NCI-H82 (cell line): ENCODE measurements around the gene TMEM237.
"Not testable (repeated sequence)": the region's sequence is repeated elsewhere in the genome, so short reads cannot be mapped to it uniquely, and the experiment has no call there.

Source experiments
- DNase-seq: peaks from one replicate; lab custom pipeline; 2025; lab: John Stamatoyannopoulos, UW

TMEM237 gene, protein sequence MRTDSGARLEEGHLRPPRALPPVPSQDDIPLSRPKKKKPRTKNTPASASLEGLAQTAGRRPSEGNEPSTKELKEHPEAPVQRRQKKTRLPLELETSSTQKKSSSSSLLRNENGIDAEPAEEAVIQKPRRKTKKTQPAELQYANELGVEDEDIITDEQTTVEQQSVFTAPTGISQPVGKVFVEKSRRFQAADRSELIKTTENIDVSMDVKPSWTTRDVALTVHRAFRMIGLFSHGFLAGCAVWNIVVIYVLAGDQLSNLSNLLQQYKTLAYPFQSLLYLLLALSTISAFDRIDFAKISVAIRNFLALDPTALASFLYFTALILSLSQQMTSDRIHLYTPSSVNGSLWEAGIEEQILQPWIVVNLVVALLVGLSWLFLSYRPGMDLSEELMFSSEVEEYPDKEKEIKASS

DNA sequence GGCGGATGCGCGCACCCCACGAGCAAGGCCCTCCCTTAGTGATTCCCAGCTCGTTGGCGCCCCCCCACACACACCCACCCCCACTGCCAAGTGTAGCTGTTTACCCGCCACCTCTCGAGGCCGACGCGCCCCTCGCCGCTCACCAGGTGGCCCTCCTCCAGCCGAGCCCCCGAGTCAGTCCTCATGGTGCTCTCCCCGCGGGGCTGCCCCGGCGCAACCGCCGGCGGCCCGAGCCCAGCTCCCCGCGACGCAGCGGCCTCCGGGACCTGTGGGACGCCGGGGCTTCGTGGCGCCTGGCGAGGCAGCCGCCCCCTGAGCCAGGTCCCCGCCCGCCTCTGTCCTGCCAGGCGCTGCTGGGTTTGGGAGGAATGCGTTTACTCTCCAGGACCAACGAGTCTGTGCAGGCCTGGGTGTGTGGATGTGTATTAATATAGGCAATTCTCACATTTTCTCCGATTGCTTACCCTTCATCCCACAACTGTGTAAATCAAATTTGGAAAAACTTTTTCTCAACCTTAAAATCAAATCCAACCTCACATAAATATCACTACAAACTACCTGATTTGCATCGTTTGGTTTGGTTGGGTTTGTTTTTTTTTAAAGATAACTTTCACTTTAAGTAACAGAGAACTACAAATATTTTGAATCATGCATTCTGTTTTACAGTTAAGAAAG lies at the start of gene TMEM237:
TMEM237 (minus strand) TSS at position 288 of the 675 bp plus-strand sequence; CDS start at position 185, 103 bp downstream.
- DNase-seq, result peak; percentile 84

DNA sequence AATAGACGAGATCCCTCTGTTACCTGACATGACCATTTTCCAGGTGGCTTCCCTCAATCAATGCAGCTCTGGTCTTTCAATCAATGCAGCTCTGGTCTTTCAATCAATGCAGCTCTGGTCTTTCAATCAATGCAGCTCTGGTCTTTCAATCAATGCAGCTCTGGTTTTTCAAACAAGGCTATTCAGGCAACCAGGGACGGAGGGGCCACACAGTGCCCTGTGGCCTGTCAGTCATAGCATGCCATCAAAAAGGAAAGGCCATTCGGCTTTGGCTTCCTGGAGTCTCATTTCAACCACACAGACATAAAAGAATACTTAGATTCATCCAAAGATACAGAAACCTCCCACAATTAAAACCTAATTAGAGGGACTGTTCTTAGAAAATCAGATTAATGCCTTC lies 41.9 kb upstream of the TMEM237 start:
- DNase-seq, result no peak

DNA sequence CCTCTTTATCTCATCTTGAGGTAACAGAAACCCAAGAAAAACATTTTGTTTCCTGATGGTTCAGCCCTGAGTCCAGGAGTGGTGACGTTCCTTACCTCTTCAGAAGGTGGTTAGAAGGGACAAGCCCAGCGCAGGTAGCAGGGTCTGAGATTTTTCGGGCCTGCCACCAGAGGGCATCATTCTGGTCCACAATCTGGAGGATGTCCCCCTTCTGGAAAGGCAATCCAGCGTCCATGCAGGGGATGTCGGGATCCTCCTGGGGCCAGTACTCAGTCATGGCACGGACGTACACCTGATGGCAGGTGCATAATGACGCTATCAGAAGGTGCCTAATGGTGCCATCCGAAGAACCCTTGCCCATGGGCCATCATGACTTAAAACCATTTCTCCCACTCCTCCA lies 37.4 kb upstream of the TMEM237 start:
- DNase-seq, result peak; percentile 49

DNA sequence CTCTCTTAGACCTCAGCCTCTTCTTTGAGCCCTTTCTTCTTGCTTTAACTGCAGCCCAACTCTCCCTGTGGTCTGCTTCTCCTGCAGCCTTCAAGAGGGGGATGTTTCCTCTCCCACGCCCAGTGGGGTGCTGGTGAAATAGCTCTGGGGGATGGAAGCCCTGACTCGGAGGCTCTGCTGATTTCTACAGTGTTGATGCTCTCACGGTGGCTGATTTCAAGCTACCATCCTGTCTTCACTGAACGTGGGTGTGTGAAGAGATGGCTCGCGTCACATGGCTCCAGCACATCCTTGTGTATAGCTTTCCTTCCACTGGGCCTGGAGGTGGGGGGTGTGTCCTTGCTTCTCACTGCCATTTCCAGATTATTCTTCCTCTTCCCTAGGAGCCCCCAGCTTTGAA lies 35.1 kb upstream of the TMEM237 start:
- no peak for DNase-seq

DNA sequence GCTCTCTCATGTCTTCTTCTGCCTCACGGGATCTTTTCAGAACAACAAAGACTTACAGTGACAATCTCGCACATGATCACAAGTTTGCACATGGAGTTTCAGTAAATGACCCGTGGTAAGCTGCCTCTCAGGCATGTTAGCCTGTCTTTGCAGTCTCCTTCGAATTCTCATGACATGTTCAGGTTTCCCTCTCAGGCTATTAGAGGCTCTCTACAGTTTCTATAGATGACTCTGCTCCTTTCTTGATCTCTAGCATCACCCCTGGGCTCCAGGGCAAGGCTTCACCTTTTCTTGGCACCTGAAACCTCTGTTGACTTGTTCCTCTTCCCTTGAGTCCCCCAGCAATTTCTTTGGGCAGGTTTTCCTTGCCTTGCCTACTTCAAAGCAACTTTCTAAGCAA lies 32.2 kb upstream of the TMEM237 start:
- DNase-seq, result no peak

DNA sequence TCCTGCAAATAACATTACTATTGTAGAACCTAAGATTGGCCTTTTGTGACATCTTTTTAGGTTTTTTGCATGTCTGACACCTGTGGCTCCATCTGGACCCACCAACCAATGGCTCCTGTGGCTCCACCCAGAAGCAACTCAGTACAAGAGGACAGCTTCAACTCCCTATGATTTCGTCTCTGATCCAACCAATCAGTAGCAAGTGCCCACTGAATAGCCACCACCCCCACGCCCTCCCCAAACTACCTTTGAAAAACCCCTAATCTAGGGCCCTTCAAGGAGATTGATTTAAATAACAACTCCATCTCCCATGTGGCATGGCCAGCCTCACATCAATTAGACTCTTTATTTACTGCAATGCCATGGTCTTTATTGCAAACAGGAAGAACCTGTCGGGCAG lies 31.5 kb upstream of the TMEM237 start:
- DNase-seq, result no peak

DNA sequence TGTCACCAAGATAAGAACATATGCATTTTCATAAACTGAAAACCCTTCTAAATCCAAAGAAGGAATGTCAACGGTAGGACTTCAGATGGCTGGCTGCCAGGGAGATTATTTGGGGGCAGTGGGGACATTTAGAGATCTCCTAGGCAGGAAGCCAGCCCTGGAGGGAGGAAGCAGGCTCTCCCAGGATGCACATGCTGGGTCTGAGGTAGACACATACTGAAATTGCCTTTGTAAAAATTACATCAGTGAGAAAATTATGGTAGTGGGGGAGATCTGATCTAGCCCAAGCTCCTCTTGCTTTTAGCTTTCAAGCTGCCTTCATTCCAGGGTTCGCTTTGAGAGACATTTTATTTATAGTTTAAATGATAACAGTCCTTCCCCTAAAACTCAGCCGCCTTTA lies 31.0 kb upstream of the TMEM237 start:
- no peak for DNase-seq

DNA sequence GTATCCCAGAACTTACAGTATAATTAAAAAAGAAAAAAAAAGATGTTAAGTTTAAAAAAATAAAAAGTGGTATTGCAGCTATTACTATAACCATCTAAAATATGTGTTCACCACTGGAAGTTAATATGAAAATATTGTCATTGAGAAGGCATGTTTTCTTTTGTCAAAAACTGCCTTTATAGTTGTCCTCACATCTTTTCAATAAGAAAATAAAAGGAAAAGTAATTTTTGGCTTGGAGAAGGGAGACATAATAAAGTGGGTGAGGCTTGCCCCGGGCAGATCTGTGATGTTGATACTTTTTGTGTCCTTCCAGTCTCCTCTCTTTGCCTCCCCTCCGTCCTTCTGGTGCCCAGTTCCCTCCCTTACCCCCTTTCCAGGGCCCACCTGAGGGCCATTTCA lies 30.2 kb upstream of the TMEM237 start:
- DNase-seq, result no peak

DNA sequence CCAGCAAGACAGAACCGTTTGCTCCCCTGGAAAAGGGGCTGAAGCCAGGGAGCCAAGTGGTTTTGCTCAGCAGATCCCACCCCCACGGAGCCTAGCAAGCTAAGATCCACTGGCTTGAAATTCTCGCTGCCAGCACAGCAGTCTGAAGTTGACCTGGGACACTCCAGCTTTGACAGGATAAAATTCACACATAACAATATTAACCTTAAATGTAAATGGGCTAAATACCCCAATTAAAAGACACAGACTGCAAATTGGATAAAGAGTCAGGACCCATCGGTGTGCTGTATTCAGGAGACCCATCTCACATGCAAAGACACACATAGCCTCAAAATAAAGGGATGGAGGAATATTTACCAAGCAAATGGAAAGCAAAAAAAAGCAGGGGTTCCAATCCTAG lies 27.9 kb upstream of the TMEM237 start:
- not testable (repeated sequence) for DNase-seq

DNA sequence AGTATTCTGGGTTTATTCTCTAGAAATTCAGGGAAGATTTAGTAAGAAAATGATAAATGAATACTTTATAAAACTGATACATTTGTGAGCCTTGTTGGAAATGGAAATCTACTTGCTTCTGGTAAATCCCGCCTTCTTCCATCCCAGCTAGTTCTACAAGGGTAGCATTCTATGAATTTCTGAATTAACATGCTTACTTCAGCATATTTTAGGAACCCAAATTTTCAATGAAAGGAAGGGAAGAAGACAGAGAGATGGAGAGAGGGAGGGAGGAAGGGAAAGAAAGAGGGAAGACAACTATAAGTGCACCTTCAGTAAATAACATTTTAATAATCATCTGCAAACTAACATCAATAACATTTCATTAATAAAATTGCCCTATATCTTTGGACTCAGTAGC lies 26.6 kb upstream of the TMEM237 start:
- DNase-seq, result no peak

DNA sequence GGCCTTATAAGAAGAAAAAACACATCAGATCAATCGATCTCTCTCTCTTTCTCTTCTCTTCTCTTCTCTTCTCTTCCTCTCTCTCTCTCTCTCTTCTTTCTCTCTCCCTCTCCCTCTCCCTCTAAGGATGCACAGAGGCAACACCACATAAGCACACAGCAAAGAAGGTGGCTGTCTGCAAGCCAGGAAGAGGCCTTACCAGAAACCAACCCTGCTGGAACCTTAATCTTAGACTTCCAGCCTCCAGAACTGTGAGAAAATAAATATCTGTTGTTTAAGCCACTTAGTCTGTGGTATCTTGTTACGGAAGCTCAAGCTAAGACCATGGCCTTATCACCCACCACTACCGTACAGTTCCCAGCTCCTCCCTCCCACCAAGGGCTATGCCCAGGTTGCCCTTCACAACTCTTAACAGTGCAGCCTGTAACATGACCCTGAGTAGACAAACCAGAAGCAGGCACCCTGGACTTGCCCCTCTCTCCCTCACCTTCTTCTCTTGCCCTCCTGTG lies 25.2 kb upstream of the TMEM237 start:
- peak; percentile 69 for DNase-seq

DNA sequence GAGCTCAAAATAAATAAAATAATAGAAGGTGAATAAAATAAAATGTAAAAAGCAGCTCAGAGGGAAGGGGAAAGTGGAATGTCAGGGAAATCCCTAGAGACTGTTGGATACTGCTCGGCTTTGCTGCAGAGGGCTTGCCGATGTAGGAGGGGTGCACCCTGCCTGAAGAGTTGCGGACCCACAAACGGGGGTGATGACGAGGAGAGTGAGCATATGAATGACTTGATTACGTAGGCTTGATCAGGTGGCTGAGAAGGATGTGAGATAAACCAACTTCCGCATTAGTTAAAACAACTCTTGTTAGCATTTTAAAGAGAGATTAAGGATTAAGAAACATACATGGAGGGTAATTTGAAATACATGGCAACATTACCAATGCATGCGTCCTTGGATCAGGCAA lies 21.0 kb upstream of the TMEM237 start:
- DNase-seq, result no peak

DNA sequence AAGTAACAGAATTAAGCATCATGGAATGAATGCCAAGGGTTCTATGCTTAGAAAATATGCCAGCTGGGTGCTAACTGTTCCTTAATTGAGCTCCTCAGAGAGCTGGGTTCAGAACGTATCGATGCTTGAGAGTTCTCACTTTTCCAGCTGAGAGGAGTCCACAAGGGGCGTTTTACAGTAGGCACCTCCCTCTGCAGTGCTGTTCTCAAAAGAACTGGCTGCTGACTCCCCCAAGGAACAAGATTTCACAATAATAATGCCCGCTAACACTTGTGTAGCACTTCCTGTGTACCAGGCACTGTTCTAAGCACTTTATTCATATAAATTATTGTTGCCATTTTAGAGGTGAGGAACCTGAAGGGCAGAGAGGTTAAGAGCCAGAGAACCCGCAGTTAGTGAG lies 18.1 kb upstream of the TMEM237 start:
- no peak for DNase-seq

DNA sequence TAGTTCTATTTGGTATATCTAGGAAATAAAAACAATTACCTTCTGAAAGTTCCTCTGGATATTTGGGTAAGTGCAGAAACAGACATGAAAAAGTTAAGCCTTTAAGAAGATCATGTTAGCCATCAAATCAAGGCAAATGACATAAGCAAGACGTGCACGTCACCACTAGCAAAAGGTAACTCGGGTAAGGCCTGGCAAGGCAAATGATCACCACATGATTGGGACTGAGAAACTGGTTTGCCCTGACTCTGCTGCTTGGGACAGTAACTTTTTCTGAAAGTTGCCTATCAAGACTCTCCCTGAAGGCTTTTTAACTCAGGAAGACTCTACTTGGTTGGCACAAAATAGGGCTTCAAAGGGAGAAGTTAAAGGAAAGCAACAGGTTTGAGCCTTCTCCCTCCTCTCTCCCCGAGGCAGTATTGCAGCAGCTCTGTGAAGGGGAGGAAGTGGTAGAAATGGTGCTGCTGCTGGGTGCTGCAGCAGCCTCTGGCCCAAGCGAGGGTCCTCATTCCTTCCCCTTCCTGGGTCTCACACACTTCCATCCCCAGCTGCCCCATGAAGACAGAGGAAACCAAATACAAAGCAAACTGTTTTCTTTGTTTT lies 17.1 kb upstream of the TMEM237 start:
- DNase-seq, result peak; percentile 67

DNA sequence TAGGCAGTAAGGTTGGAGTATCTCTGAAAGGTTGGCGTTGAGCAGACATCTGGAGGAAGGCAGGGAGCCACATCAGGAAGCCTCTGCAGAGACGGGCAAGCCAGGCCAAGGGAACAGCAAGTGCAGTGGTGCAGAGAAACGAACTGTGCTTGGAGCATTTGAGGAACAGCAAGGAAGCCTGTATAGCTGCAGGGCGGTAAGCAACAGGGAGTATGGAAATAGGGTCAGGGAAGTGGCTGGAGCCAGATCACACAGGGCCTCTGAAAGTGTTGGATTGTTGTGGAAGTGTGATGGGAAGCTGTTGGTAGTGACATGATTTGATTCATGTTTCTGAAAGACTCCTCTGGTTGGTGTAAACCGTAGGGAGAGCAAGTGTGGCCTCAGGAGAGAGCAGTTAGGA lies 13.4 kb upstream of the TMEM237 start:
- no peak for DNase-seq

DNA sequence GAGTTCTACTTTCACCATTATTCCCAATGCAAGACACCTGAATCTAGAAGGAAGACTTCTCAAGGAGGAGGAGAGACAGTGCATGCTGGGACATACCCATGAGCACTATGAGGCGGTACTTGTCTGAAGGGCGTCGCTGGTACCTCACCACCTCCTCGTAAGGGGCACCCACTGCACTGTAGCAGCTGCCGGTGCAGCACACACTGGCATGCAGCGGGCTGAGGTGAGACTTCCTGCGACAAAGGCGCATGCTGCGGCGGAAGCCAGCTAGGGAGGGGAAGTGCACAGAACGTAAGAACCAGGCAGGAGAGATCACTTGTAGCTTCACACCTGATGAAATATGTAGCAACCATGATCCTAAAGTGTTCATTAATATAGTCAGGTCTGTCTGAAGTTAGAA lies 12.8 kb upstream of the TMEM237 start:
- no peak for DNase-seq

DNA sequence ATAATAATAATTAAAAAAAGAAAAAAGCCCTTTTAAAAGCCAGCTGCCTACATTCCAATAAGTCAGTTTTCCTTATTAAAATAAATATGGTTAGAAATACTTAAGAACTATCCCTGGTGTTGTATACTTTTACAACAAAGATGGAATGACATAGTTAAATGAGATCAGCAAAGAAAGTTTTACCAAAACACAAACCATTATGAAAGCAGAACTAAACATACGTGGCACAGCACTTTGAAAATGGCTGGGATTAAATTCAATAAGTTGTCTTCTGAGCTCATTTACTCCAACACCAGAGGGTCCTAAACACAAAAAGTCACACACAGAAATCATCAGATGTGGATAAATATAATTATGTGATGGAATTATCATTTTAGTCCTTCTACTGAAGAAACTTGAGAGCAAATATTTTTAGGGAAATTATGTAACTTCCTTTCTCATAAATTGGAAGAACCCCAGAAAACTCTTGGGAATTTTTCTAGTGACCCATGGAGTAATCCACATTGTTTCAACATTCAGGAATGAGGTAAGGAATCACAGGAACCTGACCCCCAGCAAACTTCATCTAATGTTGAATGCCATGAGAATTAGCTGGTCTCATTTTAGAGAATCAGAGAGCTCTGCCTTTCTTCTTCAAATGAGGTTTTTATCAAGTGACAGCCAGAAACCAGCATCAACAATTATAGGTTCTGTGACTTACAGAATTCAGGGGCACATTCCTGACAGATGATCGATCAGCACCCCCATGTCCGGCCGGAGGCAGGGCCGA lies 11.5 kb upstream of the TMEM237 start:
- no peak for DNase-seq

DNA sequence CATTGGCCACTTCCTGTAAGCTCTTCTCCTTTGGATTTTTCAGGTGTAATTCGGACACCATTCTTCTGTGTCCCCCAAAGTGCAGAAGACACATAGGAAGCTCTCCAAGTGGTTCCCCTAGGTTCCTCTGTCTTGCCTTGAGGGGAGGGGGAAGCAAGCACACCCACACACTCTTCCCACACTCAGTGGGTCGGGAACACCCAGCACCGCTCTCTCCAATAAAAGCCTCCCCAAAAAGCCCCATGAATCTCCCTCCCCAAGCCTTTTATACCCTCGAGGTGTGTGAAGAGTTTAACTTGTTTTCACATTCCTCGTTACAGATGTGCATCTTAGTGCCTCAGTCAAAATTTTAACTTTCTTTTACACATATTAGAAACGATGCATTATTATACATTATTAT lies 9.9 kb upstream of the TMEM237 start:
- no peak for DNase-seq

DNA sequence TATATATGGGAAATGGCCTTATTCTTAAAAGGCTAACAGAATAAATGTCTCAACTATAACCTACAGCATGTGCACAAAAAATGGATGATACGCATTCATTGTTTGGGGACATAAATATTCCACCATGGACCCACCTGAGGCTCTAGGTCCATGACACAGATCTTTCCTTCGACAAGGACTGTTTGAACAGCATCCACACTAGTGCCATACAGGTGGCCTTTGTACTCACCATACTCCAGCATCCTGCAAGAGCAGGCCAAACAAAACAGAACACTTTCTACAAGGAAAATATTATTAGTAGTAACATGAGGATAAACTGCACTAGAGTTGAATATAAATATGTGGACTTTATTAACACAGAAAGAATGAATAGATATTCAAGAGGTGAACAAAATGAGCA lies 6.1 kb upstream of the TMEM237 start:
- DNase-seq, result no peak

DNA sequence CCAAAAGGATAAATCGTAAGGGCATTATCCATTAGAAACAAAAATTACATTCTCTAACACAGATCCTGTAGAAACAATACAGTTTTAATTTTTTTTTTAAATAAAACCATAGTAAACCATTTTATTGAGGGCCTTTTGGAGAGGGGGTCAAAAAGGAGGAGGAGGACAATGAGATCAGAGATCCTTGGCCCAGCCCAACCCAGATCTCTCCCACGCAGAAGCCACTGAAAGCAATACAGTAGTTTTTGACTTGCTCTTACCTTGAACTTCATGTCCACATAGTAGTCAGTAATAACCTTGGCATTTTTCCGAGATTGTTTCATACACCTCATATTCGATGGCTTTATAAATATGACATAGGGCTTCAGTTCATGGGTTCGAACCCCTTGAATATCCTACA lies 4.1 kb upstream of the TMEM237 start:
- DNase-seq, result no peak

DNA sequence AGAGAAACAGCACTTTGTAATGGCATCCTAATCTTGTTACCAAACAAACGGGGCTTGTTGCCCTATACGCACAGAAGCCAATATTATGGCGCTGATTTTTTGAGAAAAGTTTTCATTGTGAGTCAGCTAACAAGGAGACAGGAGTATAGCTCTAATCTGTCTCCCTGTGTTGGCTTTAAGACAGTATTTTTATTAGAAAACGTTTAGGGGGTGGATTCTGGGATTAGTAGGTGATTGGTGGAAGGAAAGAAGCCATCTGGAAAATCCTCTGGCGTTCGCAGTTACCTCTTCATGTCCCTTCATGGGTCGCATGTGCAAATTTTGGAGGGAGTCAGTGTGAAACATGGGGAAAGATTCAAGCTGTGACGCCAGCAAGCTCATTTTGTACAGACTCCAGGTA lies 698 bp upstream of the TMEM237 start:
- peak; percentile 96 for DNase-seq

DNA sequence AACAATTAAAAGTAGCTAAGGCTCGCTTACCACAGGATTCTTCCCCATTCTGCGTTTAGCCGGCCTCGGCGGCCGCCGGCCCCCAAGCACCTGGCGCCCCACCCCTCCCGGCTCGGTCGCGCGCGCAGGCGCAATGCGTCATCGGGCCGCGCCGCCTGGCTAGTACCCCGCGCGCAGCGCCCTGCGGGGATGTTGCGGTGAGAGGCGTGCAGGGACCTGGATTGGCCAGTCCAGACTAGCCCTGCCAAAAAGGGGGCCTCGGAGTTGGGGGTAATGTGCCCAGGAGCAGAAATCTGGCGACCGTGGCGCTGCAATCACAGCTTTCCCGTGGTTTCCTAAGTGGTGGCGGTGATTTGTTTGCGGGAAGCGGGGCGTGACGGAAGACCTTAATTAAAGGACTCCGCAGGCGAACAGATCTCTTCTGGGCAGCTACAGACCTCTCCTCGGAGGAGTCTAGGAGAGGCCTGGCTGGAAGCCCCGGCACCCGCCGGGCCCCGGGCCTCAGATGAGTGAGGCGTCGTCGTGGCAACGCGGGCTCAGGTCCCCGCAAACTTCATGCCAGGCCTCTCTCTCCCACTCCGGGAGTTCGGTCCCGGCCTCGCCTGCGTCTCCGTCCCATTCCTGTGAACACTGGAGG lies 606 bp downstream of the TMEM237 start:
- DNase-seq, result peak; percentile 92
